HEK293T (cell line): ENCODE results near the gene PPP3R1.

ENCODE experiments used
- BHLHE40 ChIP-seq: fragments of 450-650 bp; IDR thresholded peaks from 2 replicates; pipeline ENCODE4 v1.6.1; 2016; ENCODE audit warnings: mild to moderate bottlenecking, moderate library complexity, borderline replicate concordance
- CTBP1 ChIP-seq: fragments of 450-650 bp; IDR thresholded peaks from 2 replicates; pipeline ENCODE4 v1.6.1; 2016; ENCODE audit warnings: borderline replicate concordance
- ELF4 ChIP-seq: fragments of 450-650 bp; IDR thresholded peaks from 2 replicates; pipeline ENCODE4 v1.6.1; 2017; ENCODE audit warnings: antibody characterized with exemption
- FOXA1 ChIP-seq: fragments of 450-650 bp; IDR thresholded peaks from 2 replicates; pipeline ENCODE4 v1.6.1; 2016; ENCODE audit warnings: mild to moderate bottlenecking
- FOXK2 ChIP-seq: fragments of 450-650 bp; IDR thresholded peaks from 2 replicates; pipeline ENCODE4 v1.6.1; 2016; ENCODE audit warnings: mild to moderate bottlenecking
- FOXM1 ChIP-seq: fragments of 450-650 bp; IDR thresholded peaks from 2 replicates; pipeline ENCODE4 v1.6.1; 2017; ENCODE audit warnings: mild to moderate bottlenecking, borderline replicate concordance
- HDGF ChIP-seq: fragments of 450-650 bp; IDR thresholded peaks from 2 replicates; pipeline ENCODE4 v1.6.1; 2017; ENCODE audit warnings: antibody characterized with exemption, borderline replicate concordance
- NFRKB ChIP-seq: fragments of 450-650 bp; IDR thresholded peaks from 2 replicates; pipeline ENCODE4 v1.6.1; 2016; ENCODE audit warnings: mild to moderate bottlenecking, moderate library complexity
- SP1 ChIP-seq: fragments of 450-650 bp; IDR thresholded peaks from 2 replicates; pipeline ENCODE4 v1.6.1; 2017
- SUZ12 ChIP-seq: fragments of 450-650 bp; IDR thresholded peaks from 2 replicates; pipeline ENCODE4 v1.6.1; 2016; ENCODE audit warnings: mild to moderate bottlenecking
- TARDBP ChIP-seq: fragments of 450-650 bp; IDR thresholded peaks from 2 replicates; pipeline ENCODE4 v1.6.1; 2016
- TF ChIP-seq, protein P1 (sequence below): fragments of 450-650 bp; IDR thresholded peaks from 2 replicates; pipeline ENCODE4 v1.6.1; 2016

DNA sequence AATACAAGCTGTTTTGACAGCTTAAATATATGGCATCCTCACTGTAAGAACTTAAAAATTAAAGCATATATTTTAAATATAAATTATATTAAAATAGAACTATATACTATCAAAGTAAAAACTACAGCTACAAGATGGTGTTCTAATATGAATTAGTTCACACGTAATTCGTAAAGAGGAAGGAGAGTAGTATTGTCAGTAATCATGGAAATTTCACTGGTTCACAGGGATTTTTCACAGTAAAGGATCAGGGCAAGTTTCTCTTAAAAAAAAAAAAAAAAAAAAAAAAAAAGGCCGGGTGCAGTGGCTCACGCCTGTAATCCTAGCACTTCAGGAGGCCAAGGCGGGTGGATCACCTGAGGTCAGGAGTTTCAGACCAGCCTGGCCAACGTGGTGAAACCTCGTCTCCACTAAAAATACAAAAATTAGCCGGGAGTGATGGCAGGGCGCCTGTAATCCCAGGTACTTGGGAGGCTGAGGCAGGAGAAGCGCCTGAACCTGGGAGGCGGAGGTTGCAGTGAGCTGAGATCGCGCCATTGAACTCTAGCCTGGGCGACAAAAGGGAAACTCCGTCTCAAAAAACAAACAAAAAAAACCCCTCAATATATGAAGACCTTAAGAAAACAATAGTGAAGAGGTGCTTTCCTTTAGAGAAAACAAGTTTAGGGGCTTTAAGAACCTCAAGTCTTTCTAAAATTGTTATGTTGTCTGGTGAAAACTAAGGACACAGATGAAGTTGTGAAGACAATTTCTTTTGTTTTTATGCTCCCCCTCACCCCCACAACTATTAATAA is 62.1 kb downstream of the PPP3R1 start:
- TF ChIP-seq TARDBP (no peak), SUZ12 (no peak), HDGF (no peak), FOXM1 (no peak), SP1 (no peak), BHLHE40 (no peak), FOXK2 (no peak), NFRKB (no peak), ELF4 (no peak), FOXA1 (no peak), CTBP1 (no peak)
- TF ChIP-seq, protein P1, sequence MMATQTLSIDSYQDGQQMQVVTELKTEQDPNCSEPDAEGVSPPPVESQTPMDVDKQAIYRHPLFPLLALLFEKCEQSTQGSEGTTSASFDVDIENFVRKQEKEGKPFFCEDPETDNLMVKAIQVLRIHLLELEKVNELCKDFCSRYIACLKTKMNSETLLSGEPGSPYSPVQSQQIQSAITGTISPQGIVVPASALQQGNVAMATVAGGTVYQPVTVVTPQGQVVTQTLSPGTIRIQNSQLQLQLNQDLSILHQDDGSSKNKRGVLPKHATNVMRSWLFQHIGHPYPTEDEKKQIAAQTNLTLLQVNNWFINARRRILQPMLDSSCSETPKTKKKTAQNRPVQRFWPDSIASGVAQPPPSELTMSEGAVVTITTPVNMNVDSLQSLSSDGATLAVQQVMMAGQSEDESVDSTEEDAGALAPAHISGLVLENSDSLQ: no peak
